Ovary (tissue), 9 donors: Measurements from ENCODE around the gene SNAP47. TPM values are rescaled to one million over a fixed set of nuclear protein-coding genes. Genes with fewer than 3 reads are reported as not detected.

Source experiments
- DNase-seq, 5 donors: peaks; one replicate each; pipeline ENCODE4 v3.0.0-alpha.2; 2019 to 2020
- H3K27ac ChIP-seq, 2 donors: fragments of 200-600 bp; one replicate each; pipeline versions ENCODE4 v1.5.1 to v1.8.0; 2019 to 2022
- H3K27me3 ChIP-seq: fragments of 200-600 bp; one replicate; pipeline ENCODE4 v1.8.0; 2022
- H3K36me3 ChIP-seq: fragments of 200-600 bp; sonication (generic); one replicate; pipeline ENCODE4 v1.5.1; 2019
- H3K4me1 ChIP-seq: one replicate; pipeline ENCODE4 v1.8.1; 2013; ENCODE audit warnings: mild to moderate bottlenecking, moderate library complexity; ENCODE audit not compliant: insufficient read depth
- H3K4me3 ChIP-seq: fragments of 200-600 bp; sonication (generic); one replicate; pipeline ENCODE4 v1.5.1; 2017
- H3K9me3 ChIP-seq, 2 donors: fragments of 200-600 bp in 1 of 2; sonication (generic) in 1 of 2; one replicate each; pipeline versions ENCODE4 v1.5.1 to v1.8.1; 2013 to 2019; ENCODE audit warnings: mild to moderate bottlenecking in 1 of 2, moderate library complexity in 1 of 2
- CTCF ChIP-seq, 3 donors: fragments of 450-650 bp in 2 of 3; fragments of 200-600 bp in 1 of 3; IDR thresholded peaks; one replicate each; pipeline versions ENCODE4 v1.5.1 to v1.8.0; 2016 to 2022; ENCODE audit warnings: antibody characterized with exemption in 3 of 3, mild to moderate bottlenecking in 1 of 3
- EP300 ChIP-seq: sonication (generic); formaldehyde crosslinking; IDR thresholded peaks from one replicate; pipeline ENCODE4 v1.6.1; 2017; ENCODE audit warnings: antibody characterized with exemption
- POLR2A ChIP-seq: fragments of 450-650 bp; IDR thresholded peaks from one replicate; pipeline ENCODE4 v1.6.1; 2017; ENCODE audit warnings: antibody characterized with exemption, mild to moderate bottlenecking, moderate library complexity
- WGBS, 3 donors: extraction: QIAGEN DNeasy Blood & Tissue Kit in 1 of 3; methylation state at CpG; one replicate each; pipeline versions ENCODE4 v1.1.5 to v1.1.7; 2013 to 2017; 5-methylcytosine and 5-hydroxymethylcytosine counted together
- intact Hi-C, 4 donors: fragments of 100-400 bp; cut with DNase I; formaldehyde crosslinking; loops; one replicate each; pipeline versions ENCODE4 v1.11.0 to v1.15.1; 2022 to 2023
- polyA plus RNA-seq, 2 donors: library from polyadenylated mRNA; stranded (reverse); fragments of 200-250 nt in 1 of 2; fragments of 350-450 nt in 1 of 2; fragmentation: Illumina TruSeq in 1 of 2; extraction: RNeasy Lipid Tissue Mini Kit (QIAGEN cat#74804) in 1 of 2; gene quantifications; one replicate each; pipeline ENCODE4 v1.2.3, GENCODE V29; 2013 to 2014
- total RNA-seq, 7 donors: library from RNA; depleted of rRNA in 2 of 7; stranded (reverse); fragments of >200 nt in 2 of 7; fragmentation: NEBNext Ultra II Directional in 3 of 7; extraction: Animal tissue kit (Norgen Biotek cat#: 25700) in 3 of 7; gene quantifications; one replicate each; pipeline versions ENCODE4 v1.1.0 to v1.2.4, GENCODE V29; 2016 to 2023
- donor health status: DM: no; HTN: no; CAD: no; lungs with moderate emphysema.
- donor health status: DM: no; HTN: no; CAD: no.
- donor health status: Bipolar disorder and iron deficiency.
- donor health status: DM: yes; HTN: yes; CAD: no.
- donor health status: DM: no; HTN: no; CAD: no.
- donor health status: DM: yes; HTN: yes; CAD: no.

The SNAP47 gene
- total and polyA plus RNA-seq, 9 donors, result 43.5 to 135 (median 83.9) TPM

- no peaks in the 10 kb centered on the region for H3K27me3 ChIP-seq
- 14 to 20% (median 16%) methylated on average over 10 to 12 of the region's 12 CpGs for WGBS, 3 donors
- peak; percentile 70 to 83 (median 78) for DNase-seq
- no peak for TF ChIP-seq POLR2A
- no peak for TF ChIP-seq CTCF (IDR thresholded peaks at IDR 0.05)
- TF ChIP-seq EP300, result no peak
- no peaks in the 10 kb centered on the region for H3K9me3 ChIP-seq
- no peak overlapping the region for H3K4me3 ChIP-seq
- no peaks in the 10 kb centered on the region for H3K36me3 ChIP-seq
- intact Hi-C loops, result no loop called here
- peak overlapping the region; percentile 25 to 51 for H3K27ac ChIP-seq
- H3K4me1 ChIP-seq, result peaks cover 11% of the 10 kb centered on the region
Observed at GRCh38 chr1:227793948-227794816, 58.9 kb downstream of the SNAP47 start.

DNA sequence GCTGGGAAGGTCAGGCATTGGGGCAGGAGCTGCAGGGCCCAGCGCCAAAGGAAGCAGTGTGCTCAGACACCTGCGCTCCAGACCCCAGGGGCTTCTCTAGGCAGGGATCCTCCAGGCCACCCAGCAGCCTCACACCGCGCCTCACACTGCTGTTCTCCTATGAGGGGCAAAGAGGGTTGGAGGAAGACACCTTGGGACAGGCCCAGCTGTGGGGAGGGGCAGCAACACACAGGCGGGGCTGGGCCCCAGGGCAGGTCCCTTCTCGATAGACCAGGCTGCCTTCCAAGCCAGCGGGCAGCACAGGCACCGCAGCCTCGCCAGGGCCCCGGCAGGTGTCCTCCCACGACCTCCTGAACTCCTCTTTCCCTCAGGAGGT, 59.6 kb downstream of the SNAP47 start:
- Histone ChIP-seq H3K4me3 (no peak overlapping the region), H3K9me3 (no peaks in the 10 kb centered on the region), H3K27me3 (no peaks in the 10 kb centered on the region), H3K36me3 (no peaks in the 10 kb centered on the region), H3K27ac (peak overlapping the region; percentile 25 to 51), H3K4me1 (peaks cover 11% of the 10 kb centered on the region)
- TF ChIP-seq POLR2A, result no peak
- no peak for TF ChIP-seq EP300
- TF ChIP-seq CTCF (IDR thresholded peaks at IDR 0.05), result no peak
- peak in 1 of 5 donors; percentile 49 for DNase-seq
- intact Hi-C loops, result no loop called here
- WGBS, 3 donors, result 31 to 37% (median 32%) methylated on average over 11 of the region's 11 CpGs

DNA sequence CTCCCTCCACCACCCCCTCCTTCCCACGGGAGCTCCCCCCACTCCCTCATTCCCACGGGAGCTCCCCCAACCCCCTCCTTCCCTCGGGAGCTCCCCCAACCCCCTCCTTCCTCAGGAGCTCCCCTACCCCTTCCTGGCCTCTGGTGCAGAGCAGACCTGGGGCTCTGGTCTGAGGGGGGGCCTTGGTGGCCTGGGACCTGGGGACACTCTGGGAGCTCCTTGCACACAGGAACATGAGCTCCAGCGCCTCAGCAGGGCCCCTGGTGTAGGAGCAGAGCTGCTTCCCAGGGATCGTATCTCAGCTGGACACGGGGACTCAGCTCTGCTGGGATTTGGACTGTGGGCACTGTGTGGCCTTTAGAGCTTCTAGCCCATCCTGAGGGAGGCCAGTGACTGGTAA, 60.5 kb downstream of the SNAP47 start:
- H3K27ac ChIP-seq, result no peak overlapping the region
- H3K9me3 ChIP-seq, result no peaks in the 10 kb centered on the region
- TF ChIP-seq CTCF (IDR thresholded peaks at IDR 0.05) (no peak), POLR2A (no peak), EP300 (no peak)
- H3K27me3 ChIP-seq, result no peaks in the 10 kb centered on the region
- H3K4me3 ChIP-seq, result no peak overlapping the region
- no peaks in the 10 kb centered on the region for H3K36me3 ChIP-seq
- peaks cover 11% of the 10 kb centered on the region for H3K4me1 ChIP-seq
- DNase-seq, result no peak
- intact Hi-C loops, result no loop called here
- 49 to 80% (median 61%) methylated on average over 3 to 6 of the region's 6 CpGs for WGBS, 3 donors

DNA sequence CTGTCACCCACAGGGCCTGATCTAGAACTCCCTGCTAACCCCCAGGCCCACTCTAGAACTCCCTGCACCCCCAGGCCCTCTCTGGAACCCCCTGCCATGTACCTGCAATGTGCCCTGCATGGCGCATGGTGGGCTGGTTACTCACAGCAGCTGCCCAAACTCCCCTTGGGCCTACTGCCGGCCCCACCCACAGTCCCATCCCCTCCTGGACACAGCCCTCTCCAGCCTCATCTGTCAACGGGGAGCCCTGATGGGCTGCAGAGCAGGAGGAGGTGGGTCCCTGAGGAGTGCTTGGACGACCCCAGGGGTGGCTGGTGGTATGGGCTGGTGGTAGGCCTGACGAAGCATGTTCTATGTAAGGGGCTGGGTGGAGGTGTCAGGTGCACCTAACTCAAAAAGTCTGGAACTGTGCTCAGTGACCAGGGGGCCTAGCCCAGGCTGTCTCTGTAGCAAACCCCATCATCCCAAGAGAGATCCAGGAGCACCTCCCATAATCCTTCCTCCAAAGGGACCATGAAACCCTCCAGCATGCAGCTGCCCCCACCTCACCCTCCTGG, 61.2 kb downstream of the SNAP47 start:
- Histone ChIP-seq H3K4me3 (no peak overlapping the region), H3K9me3 (no peaks in the 10 kb centered on the region), H3K27me3 (no peaks in the 10 kb centered on the region), H3K4me1 (peaks cover 11% of the 10 kb centered on the region), H3K36me3 (no peaks in the 10 kb centered on the region), H3K27ac (no peak overlapping the region)
- intact Hi-C loops, result no loop called here
- TF ChIP-seq POLR2A (no peak), CTCF (IDR thresholded peaks at IDR 0.05) (no peak), EP300 (no peak)
- DNase-seq, result no peak
- WGBS, 3 donors, result 89 to 90% (median 90%) methylated on average over 5 of the region's 5 CpGs
